Parathyroid adenoma (tissue), 2 donors: ENCODE data around the gene CC2D1A.

Experiments
- H2AFZ ChIP-seq: fragments of 300-600 bp; sonication (generic); one replicate; pipeline ENCODE4 v1.7.0; 2017; ENCODE audit warnings: antibody characterized with exemption, mild to moderate bottlenecking
- H3K27ac ChIP-seq: fragments of 300-600 bp; sonication (generic); one replicate; pipeline ENCODE4 v1.7.0; 2017
- H3K27me3 ChIP-seq: fragments of 300-600 bp; sonication (generic); one replicate; pipeline ENCODE4 v1.7.0; 2017; ENCODE audit warnings: low read length; ENCODE audit not compliant: control insufficient read depth, insufficient read depth
- H3K36me3 ChIP-seq: fragments of 300-600 bp; sonication (generic); one replicate; pipeline ENCODE4 v1.7.0; 2017; ENCODE audit warnings: low read length; ENCODE audit not compliant: control insufficient read depth, insufficient read depth
- H3K4me1 ChIP-seq: fragments of 300-600 bp; sonication (generic); one replicate; pipeline ENCODE4 v1.7.0; 2017; ENCODE audit warnings: control low read depth
- H3K4me2 ChIP-seq: fragments of 300-600 bp; sonication (generic); one replicate; pipeline ENCODE4 v1.7.0; 2017; ENCODE audit warnings: low read length
- H3K4me3 ChIP-seq: fragments of 300-600 bp; sonication (generic); one replicate; pipeline ENCODE4 v1.7.0; 2017; ENCODE audit warnings: low read depth, low read length
- H3K79me2 ChIP-seq: fragments of 300-600 bp; sonication (generic); one replicate; pipeline ENCODE4 v1.7.0; 2017; ENCODE audit warnings: control low read depth
- H3K9ac ChIP-seq: fragments of 300-600 bp; sonication (generic); one replicate; pipeline ENCODE4 v1.7.0; 2017; ENCODE audit warnings: mild to moderate bottlenecking
- H3K9me3 ChIP-seq: fragments of 300-600 bp; sonication (generic); one replicate; pipeline ENCODE4 v1.7.0; 2017; ENCODE audit warnings: low read length; ENCODE audit not compliant: control insufficient read depth
- CTCF ChIP-seq: fragments of 300-600 bp; sonication (generic); IDR thresholded peaks from one replicate; pipeline ENCODE4 v1.7.0; 2017; ENCODE audit warnings: antibody characterized with exemption, mild to moderate bottlenecking
- donor health status: primary hyperparathyroidism.

The CC2D1A gene

GRCh38 chr19:13899393-13899792, 6.6 kb upstream of the CC2D1A start:
- no peak for TF ChIP-seq CTCF
- H2AFZ ChIP-seq: no peak overlapping the region
- H3K36me3 ChIP-seq: no peaks in the 10 kb centered on the region

GRCh38 chr19:13899912-13900584, 6.0 kb upstream of the CC2D1A start:
- Histone ChIP-seq H3K27me3 (no peaks in the 10 kb centered on the region), H2AFZ (no peak overlapping the region), H3K4me1 (no peaks in the 10 kb centered on the region), H3K4me3 (no peak overlapping the region), H3K36me3 (no peaks in the 10 kb centered on the region), H3K27ac (no peak overlapping the region), H3K9ac (no peak overlapping the region), H3K9me3 (no peaks in the 10 kb centered on the region), H3K4me2 (no peak overlapping the region), H3K79me2 (no peaks in the 10 kb centered on the region)
- TF ChIP-seq CTCF: no peak

More at GRCh38 chr19:13899393-13899792, 6.6 kb upstream of the CC2D1A start:
- H3K4me2 ChIP-seq: no peak overlapping the region
- no peaks in the 10 kb centered on the region for H3K9me3 ChIP-seq
- H3K4me3 ChIP-seq: no peak overlapping the region
- H3K79me2 ChIP-seq: no peaks in the 10 kb centered on the region
- H3K27ac ChIP-seq: no peak overlapping the region
- no peak overlapping the region for H3K9ac ChIP-seq
- no peaks in the 10 kb centered on the region for H3K4me1 ChIP-seq
- no peaks in the 10 kb centered on the region for H3K27me3 ChIP-seq

- no peaks in the 10 kb centered on the region for H3K9me3 ChIP-seq
- H3K27ac ChIP-seq: no peak overlapping the region
- TF ChIP-seq CTCF: no peak
- peaks cover 7% of the 10 kb centered on the region for H3K79me2 ChIP-seq
- no peak overlapping the region for H3K9ac ChIP-seq
- peak overlapping the region; percentile 11 for H2AFZ ChIP-seq
- H3K4me3 ChIP-seq: no peak overlapping the region
- peaks cover 6% of the 10 kb centered on the region for H3K4me1 ChIP-seq
- no peaks in the 10 kb centered on the region for H3K36me3 ChIP-seq
- no peaks in the 10 kb centered on the region for H3K27me3 ChIP-seq
- no peak overlapping the region for H3K4me2 ChIP-seq
Observed at GRCh38 chr19:13902993-13903555, 2.9 kb upstream of the CC2D1A start.

GRCh38 chr19:13906521-13906904, 512 bp downstream of the CC2D1A start:
- H3K4me1 ChIP-seq: peaks cover 6% of the 10 kb centered on the region
- peak overlapping the region; percentile 83 for H3K4me3 ChIP-seq
- no peaks in the 10 kb centered on the region for H3K36me3 ChIP-seq
- H3K9ac ChIP-seq: peak overlapping the region; percentile 49
- peaks cover 7% of the 10 kb centered on the region for H3K79me2 ChIP-seq
- peak overlapping the region; percentile 41 for H3K27ac ChIP-seq
- H3K27me3 ChIP-seq: no peaks in the 10 kb centered on the region
- peak overlapping the region; percentile 91 for H3K4me2 ChIP-seq
- H2AFZ ChIP-seq: peak overlapping the region; percentile 99
- no peak for TF ChIP-seq CTCF
- H3K9me3 ChIP-seq: no peaks in the 10 kb centered on the region

- H3K4me2 ChIP-seq: peak overlapping the region; percentile 91
- no peak for TF ChIP-seq CTCF
- H3K9ac ChIP-seq: no peak overlapping the region
- H2AFZ ChIP-seq: peak overlapping the region; percentile 99
- no peaks in the 10 kb centered on the region for H3K36me3 ChIP-seq
- peaks cover 6% of the 10 kb centered on the region for H3K4me1 ChIP-seq
- no peaks in the 10 kb centered on the region for H3K27me3 ChIP-seq
- H3K9me3 ChIP-seq: no peaks in the 10 kb centered on the region
- peaks cover 7% of the 10 kb centered on the region for H3K79me2 ChIP-seq
- H3K4me3 ChIP-seq: peak overlapping the region; percentile 83
- no peak overlapping the region for H3K27ac ChIP-seq
Observed at GRCh38 chr19:13906910-13907309, 909 bp downstream of the CC2D1A start.
